ENCODE data around the gene ARL13B.

- TF ChIP-seq, protein P1, sequence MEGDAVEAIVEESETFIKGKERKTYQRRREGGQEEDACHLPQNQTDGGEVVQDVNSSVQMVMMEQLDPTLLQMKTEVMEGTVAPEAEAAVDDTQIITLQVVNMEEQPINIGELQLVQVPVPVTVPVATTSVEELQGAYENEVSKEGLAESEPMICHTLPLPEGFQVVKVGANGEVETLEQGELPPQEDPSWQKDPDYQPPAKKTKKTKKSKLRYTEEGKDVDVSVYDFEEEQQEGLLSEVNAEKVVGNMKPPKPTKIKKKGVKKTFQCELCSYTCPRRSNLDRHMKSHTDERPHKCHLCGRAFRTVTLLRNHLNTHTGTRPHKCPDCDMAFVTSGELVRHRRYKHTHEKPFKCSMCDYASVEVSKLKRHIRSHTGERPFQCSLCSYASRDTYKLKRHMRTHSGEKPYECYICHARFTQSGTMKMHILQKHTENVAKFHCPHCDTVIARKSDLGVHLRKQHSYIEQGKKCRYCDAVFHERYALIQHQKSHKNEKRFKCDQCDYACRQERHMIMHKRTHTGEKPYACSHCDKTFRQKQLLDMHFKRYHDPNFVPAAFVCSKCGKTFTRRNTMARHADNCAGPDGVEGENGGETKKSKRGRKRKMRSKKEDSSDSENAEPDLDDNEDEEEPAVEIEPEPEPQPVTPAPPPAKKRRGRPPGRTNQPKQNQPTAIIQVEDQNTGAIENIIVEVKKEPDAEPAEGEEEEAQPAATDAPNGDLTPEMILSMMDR (conservative IDR thresholded peaks at IDR 0.05): no peak
- TF ChIP-seq ZFX (IDR thresholded peaks at IDR 0.05): no peak
Observed at GRCh38 chr3:94024385-94024784, 44.4 kb downstream of the ARL13B start.

Measured in C4-2B (cell line).